A549 (cell line): ENCODE data around the gene ARID1B. TPM values are rescaled to one million over a fixed set of nuclear protein-coding genes. Genes with fewer than 3 reads are reported as not detected.

Source experiments
- ATAC-seq, 2 experiments: fragments of 200-7000 bp in 1 of 2; fragments of >200 bp in 1 of 2; cut with Nextera tagmentation in 1 of 2; cut with Tn5 transposase in 1 of 2; 3 replicates each; pipeline versions ENCODE4 v1.8.0 to v1.9.1; 2018 to 2020; ENCODE audit warnings: mild to moderate bottlenecking in 1 of 2, moderate library complexity in 1 of 2
- CTCF ChIA-PET: fragments of 300-600 bp; sonication (Branson Sonifier 250); formaldehyde crosslinking; extraction: SDS; loops from one replicate; lab custom pipeline; 2021; ENCODE audit warnings: antibody characterized with exemption, inconsistent platforms; lab: Yijun Ruan, JAX
- POLR2A ChIA-PET: fragments of 350-600 bp; formaldehyde crosslinking; extraction: SDS; loops from one replicate; lab custom pipeline; 2021; ENCODE audit warnings: antibody characterized with exemption, inconsistent platforms; lab: Yijun Ruan, JAX
- DNase-seq, 2 experiments: peaks; one replicate each; pipeline versions ENCODE4 v3.0.0 to v3.0.0-alpha.2; 2011 to 2016; ENCODE audit warnings: low read depth in 1 of 2, low spot score in 1 of 2
- FAIRE-seq: peaks from 2 replicates; lab custom pipeline; 2011; peaks lifted over from hg19 to GRCh38; lab: Jason Lieb, UNC
- H3K27ac ChIP-seq, 2 experiments: fragments of >200 bp; sonication (Bioruptor Twin); formaldehyde crosslinking; 3 replicates each; pipeline ENCODE4 v1.5.1; 2016 to 2017
- H3K4me1 ChIP-seq: fragments of >200 bp; sonication (Bioruptor Twin); formaldehyde crosslinking; 3 replicates; pipeline ENCODE4 v1.6.1; 2016
- H3K4me2 ChIP-seq: fragments of >200 bp; sonication (Bioruptor Twin); formaldehyde crosslinking; 3 replicates; pipeline ENCODE4 v1.6.1; 2016
- H3K4me3 ChIP-seq: fragments of >200 bp; sonication (Bioruptor Twin); formaldehyde crosslinking; 3 replicates; pipeline ENCODE4 v1.5.1; 2016
- H3K9me3 ChIP-seq: fragments of >200 bp; sonication (Bioruptor Twin); formaldehyde crosslinking; 3 replicates; pipeline ENCODE4 v1.6.1; 2016
- EHMT2 ChIP-seq: fragments of 200-600 bp; sonication (generic); IDR thresholded peaks from 2 replicates; pipeline ENCODE4 v1.6.1; 2016; ENCODE audit warnings: antibody characterized with exemption, low read depth, mild to moderate bottlenecking, moderate library complexity
- ESRRA ChIP-seq: fragments of 150-350 bp; IDR thresholded peaks from 2 replicates; pipeline ENCODE4 v1.6.1; 2014; ENCODE audit warnings: mild to moderate bottlenecking, low read length, borderline replicate concordance
- FOSL2 ChIP-seq, 2 experiments: fragments of 450-650 bp in 1 of 2; fragments of >200 bp in 1 of 2; sonication (Bioruptor Twin) in 1 of 2; formaldehyde crosslinking; IDR thresholded peaks; 2 replicates each; pipeline versions ENCODE4 v1.5.0 to v1.6.1; 2016 to 2020; ENCODE audit warnings: mild to moderate bottlenecking in 1 of 2, moderate library complexity in 1 of 2
- HEYL ChIP-seq: fragments of 250-450 bp; sonication (Bioruptor Pico); IDR thresholded peaks from 2 replicates; pipeline ENCODE4 v1.8.0; 2021; ENCODE audit warnings: mild to moderate bottlenecking, moderate library complexity
- HOXB13 ChIP-seq: fragments of 250-450 bp; sonication (Bioruptor Pico); IDR thresholded peaks from 2 replicates; pipeline ENCODE4 v1.5.0; 2020; ENCODE audit warnings: low read depth, mild to moderate bottlenecking, moderate library complexity
- JUN ChIP-seq, 2 experiments: fragments of >200 bp; sonication (Bioruptor Twin); formaldehyde crosslinking; IDR thresholded peaks; 2 replicates in 1 of 2; 3 replicates in 1 of 2; pipeline ENCODE4 v1.6.1; 2016 to 2017
- JUNB ChIP-seq: fragments of >200 bp; sonication (Bioruptor Twin); formaldehyde crosslinking; IDR thresholded peaks from 2 replicates; pipeline ENCODE4 v1.6.1; 2016
- KDM1A ChIP-seq: fragments of 200-600 bp; sonication (generic); IDR thresholded peaks from 2 replicates; pipeline ENCODE4 v1.6.1; 2016; ENCODE audit warnings: low read depth, mild to moderate bottlenecking
- KDM5A ChIP-seq: fragments of 200-600 bp; sonication (generic); IDR thresholded peaks from 2 replicates; pipeline ENCODE4 v1.6.1; 2016; ENCODE audit warnings: antibody characterized with exemption, mild to moderate bottlenecking
- MYC ChIP-seq: IDR thresholded peaks from 2 replicates; pipeline ENCODE4 v1.6.1; 2012; ENCODE audit warnings: mild to moderate bottlenecking, inconsistent platforms, low read length, improper control_type of control experiment, borderline replicate concordance
- RFX5 ChIP-seq: fragments of 450-650 bp; IDR thresholded peaks from 2 replicates; pipeline ENCODE4 v1.7.1; 2014; ENCODE audit warnings: antibody characterized with exemption, mild to moderate bottlenecking, moderate library complexity
- SREBF2 ChIP-seq: fragments of 450-650 bp; IDR thresholded peaks from 2 replicates; pipeline ENCODE4 v1.6.1; 2014; ENCODE audit warnings: mild to moderate bottlenecking, moderate library complexity
- TFCP2L1 ChIP-seq: fragments of 250-450 bp; sonication (Bioruptor Pico); IDR thresholded peaks from 2 replicates; pipeline ENCODE4 v1.5.0; 2021; ENCODE audit warnings: mild to moderate bottlenecking
- ZFP36 ChIP-seq: fragments of 450-650 bp; IDR thresholded peaks from 2 replicates; pipeline ENCODE4 v1.6.1; 2014; ENCODE audit warnings: borderline replicate concordance; ENCODE audit not compliant: partially characterized antibody
- ZNF302 ChIP-seq: fragments of 250-450 bp; sonication (Bioruptor Pico); IDR thresholded peaks from 2 replicates; pipeline ENCODE4 v1.9.0; 2021; ENCODE audit warnings: inconsistent platforms, mild to moderate bottlenecking, moderate library complexity
- ZSCAN20 ChIP-seq: fragments of 250-450 bp; sonication (Bioruptor Pico); IDR thresholded peaks from 2 replicates; pipeline ENCODE4 v1.8.0; 2022; ENCODE audit warnings: mild to moderate bottlenecking, moderate library complexity
- WGBS: methylation state at CpG from one replicate; pipeline ENCODE4 v1.1.6; 2017; ENCODE audit errors: missing lambda C conversion rate; 5-methylcytosine and 5-hydroxymethylcytosine counted together
- polyA plus RNA-seq, 4 experiments: library from polyadenylated mRNA; depleted of rRNA in 3 of 4; stranded (reverse); fragments of >200 nt; fragmentation: RNase III in 1 of 4; extraction: RNeasy Plus Mini Kit Qiagen cat#74134 plus additional on column Dnase treatment in 1 of 4; gene quantifications; 2 replicates in 3 of 4; 3 replicates in 1 of 4; pipeline ENCODE4 v1.2.3, GENCODE V29; 2011 to 2017
- TF ChIP-seq, protein P1 (sequence below): IDR thresholded peaks from 2 replicates; pipeline ENCODE4 v1.6.1; 2012; ENCODE audit warnings: low read depth, borderline replicate concordance
- TF ChIP-seq, protein P2 (sequence below): fragments of 250-450 bp; sonication (Bioruptor Pico); IDR thresholded peaks from 2 replicates; pipeline ENCODE4 v1.5.0; 2020; ENCODE audit warnings: low read depth, mild to moderate bottlenecking, moderate library complexity

ARID1B gene
- polyA plus RNA-seq, 2 of the 4 experiments (the other 2 are of a cell fraction) = 13.5 to 16.3 TPM

DNA sequence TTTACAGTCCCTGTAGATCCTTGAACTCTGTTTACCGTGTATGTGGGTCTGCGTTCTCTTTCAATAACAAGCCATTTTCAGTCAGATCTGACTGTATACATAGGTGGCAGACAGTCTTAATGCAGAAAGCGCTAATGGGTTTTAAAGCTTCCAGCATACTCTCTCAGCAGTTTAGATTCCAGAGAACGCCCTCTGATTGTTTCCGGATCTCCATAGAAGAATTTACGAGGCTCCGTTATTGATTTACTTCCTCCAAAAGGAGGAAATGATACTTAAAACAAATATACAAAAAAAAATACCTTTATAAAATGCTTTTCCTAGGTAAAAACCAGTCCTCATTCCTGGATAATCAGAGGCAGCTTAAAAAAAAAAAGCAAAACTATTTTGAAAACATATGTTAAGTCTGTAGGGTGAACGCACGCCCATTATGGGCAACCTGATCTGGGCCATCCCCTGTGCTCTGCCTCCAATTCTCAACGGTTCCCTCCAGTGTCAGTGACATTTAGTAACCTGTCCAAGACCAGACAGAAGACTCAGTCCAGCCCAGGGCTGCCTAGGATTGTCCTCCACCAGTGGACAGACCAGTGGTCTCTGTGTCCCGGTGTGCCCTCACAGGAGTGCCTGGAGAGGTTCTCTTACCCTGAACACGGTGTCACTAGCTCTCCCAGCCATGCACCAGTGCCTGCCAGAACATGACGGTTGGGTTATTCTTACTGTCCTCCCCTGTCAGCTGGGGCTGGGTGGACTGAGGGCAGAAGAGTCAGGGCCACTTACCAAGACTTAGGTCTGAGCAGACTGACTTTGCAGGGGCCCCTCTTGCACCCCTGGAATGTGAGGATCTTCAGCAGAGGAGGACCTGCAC lies 217.3 kb downstream of the ARID1B start:
- peak overlapping the region; percentile 51; the same call in 2 of the 3 replicates for H3K4me2 ChIP-seq
- H3K27ac ChIP-seq = no peak overlapping the region
- 50% methylated on average over 12 of the region's 13 CpGs for whole genome bisulfite sequencing
- FAIRE-seq (no peak), ATAC-seq (peak in 1 of 2 experiments; percentile 66; a peak in 4 of 6 replicates)
- POLR2A ChIA-PET = no interaction called here
- CTCF ChIA-PET = interaction anchor here (0.6 kb wide), 1 partner anchor 23 kb away, joined by 3 read pairs; no protein-coding TSS in a partner anchor
- H3K4me3 ChIP-seq = no peak overlapping the region
- no peak for TF ChIP-seq HOXB13 (CRISPR knock-in tag)
- TF ChIP-seq RFX5 = no peak
- TF ChIP-seq KDM1A = no peak
- TF ChIP-seq MYC = no peak
- TF ChIP-seq, all 56 proteins: peak for 0
- Histone ChIP-seq H3K4me1 (peaks cover 22% of the 10 kb centered on the region), H3K9me3 (no peaks in the 10 kb centered on the region)
- no peak for DNase-seq

DNA sequence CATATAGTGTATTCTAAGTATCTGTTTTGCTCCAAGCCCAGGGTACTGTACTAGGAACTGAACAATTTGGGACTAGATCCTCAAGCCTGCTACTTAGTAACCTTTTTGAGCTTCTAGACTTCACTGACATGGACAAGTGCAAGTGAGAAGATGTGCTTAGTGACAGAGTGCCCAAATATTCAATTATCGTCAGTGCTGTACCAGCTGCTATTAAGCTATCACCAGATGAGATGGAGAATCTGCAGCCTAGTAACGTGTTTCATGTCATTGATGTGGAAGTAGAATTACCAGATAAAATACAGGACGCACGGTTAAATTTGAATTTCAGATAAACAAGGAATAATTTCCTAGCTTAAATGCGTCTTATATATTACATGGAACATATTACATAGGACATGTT lies 218.3 kb downstream of the ARID1B start:
- FAIRE-seq = no peak
- TF ChIP-seq JUN (IDR thresholded peaks at IDR 0.05) (no peak), TFCP2L1 (CRISPR knock-in tag) (no peak), ZNF302 (no peak), KDM5A (no peak), JUNB (no peak)
- TF ChIP-seq, protein P1, sequence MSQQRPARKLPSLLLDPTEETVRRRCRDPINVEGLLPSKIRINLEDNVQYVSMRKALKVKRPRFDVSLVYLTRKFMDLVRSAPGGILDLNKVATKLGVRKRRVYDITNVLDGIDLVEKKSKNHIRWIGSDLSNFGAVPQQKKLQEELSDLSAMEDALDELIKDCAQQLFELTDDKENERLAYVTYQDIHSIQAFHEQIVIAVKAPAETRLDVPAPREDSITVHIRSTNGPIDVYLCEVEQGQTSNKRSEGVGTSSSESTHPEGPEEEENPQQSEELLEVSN = no peak
- 96% methylated on average over 5 of the region's 5 CpGs for WGBS
- DNase-seq = no peak
- H3K4me3 ChIP-seq = no peak overlapping the region
- H3K9me3 ChIP-seq = no peaks in the 10 kb centered on the region
- ChIA-PET CTCF (no interaction called here), POLR2A (no interaction called here)
- H3K4me2 ChIP-seq = no peak overlapping the region
- no peak for ATAC-seq
- H3K4me1 ChIP-seq = peaks cover 22% of the 10 kb centered on the region
- no peak overlapping the region for H3K27ac ChIP-seq

DNA sequence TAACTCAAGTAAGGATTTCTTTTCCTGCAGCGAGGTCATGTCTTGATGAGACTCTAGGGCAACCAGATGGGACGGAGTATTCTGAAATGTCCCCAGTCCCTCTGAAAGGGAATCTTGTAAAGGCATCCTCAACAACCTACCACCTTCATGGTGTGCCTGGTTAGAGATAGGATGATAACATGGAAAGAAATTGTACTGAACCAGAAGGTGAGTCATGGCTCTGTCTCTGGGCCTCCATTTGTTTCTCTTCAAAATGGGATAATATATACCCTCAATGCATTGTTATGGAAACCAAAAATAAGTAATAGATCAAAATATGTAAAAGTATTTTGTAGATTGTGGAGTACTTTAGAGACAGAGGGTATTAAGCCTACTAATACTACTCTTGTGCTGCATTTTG lies 219.1 kb downstream of the ARID1B start:
- no peak for FAIRE-seq

DNA sequence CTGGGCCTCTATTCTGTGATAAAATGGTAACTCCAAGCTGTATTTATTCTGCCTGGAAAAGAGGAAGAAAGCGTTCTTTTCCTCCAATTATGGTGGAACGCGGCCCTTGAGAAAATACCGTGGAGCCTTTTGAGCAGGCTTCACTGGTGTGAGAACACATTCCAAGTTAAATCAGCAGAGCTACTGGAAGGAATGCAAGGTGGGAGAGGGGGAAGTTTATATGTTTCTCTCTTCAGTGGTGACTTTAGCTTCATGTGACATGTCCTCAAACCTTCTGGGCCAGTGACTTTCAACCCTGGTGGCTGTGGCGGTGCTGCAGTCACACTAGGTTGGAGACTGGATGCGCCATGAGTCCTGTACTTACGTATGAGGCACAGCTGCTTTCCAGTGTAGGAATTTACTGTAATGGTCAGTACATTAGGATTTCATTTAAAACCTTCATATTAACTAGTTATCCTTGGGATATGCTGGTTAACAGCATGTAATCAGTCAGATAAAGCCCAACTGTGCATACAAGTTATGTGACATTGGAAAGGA lies 221.7 kb downstream of the ARID1B start:
- no peak overlapping the region for H3K4me2 ChIP-seq
- DNase-seq (no peak), FAIRE-seq (no peak), ATAC-seq (no peak)
- no peak overlapping the region for H3K4me3 ChIP-seq
- ChIA-PET CTCF (no interaction called here), POLR2A (no interaction called here)
- no peaks in the 10 kb centered on the region for H3K9me3 ChIP-seq
- peaks cover 6% of the 10 kb centered on the region for H3K4me1 ChIP-seq
- WGBS = 92% methylated on average over 7 of the region's 7 CpGs
- TF ChIP-seq, protein P2, sequence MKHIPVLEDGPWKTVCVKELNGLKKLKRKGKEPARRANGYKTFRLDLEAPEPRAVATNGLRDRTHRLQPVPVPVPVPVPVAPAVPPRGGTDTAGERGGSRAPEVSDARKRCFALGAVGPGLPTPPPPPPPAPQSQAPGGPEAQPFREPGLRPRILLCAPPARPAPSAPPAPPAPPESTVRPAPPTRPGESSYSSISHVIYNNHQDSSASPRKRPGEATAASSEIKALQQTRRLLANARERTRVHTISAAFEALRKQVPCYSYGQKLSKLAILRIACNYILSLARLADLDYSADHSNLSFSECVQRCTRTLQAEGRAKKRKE (CRISPR knock-in tag) = no peak
- TF ChIP-seq EHMT2 = no peak
- no peak for TF ChIP-seq MYC
- no peak for TF ChIP-seq SREBF2
- TF ChIP-seq JUN (IDR thresholded peaks at IDR 0.05) = no peak
- TF ChIP-seq HEYL (CRISPR knock-in tag) = no peak
- TF ChIP-seq ZSCAN20 = no peak
- H3K27ac ChIP-seq = no peak overlapping the region

More for the DNA sequence above, 219.1 kb downstream of the ARID1B start:
- ChIA-PET POLR2A (no interaction called here), CTCF (no interaction called here)
- no peak for TF ChIP-seq ESRRA
- TF ChIP-seq ZFP36 = no peak
- no peak for TF ChIP-seq ZSCAN20
- TF ChIP-seq HEYL (CRISPR knock-in tag) = no peak
- TF ChIP-seq FOSL2 (IDR thresholded peaks at IDR 0.05) = no peak
- no peak for TF ChIP-seq FOSL2 (CRISPR knock-in tag; IDR thresholded peaks at IDR 0.05)
- DNase-seq = no peak
- Histone ChIP-seq H3K4me2 (no peak overlapping the region), H3K4me3 (no peak overlapping the region), H3K9me3 (no peaks in the 10 kb centered on the region), H3K4me1 (peaks cover 21% of the 10 kb centered on the region), H3K27ac (no peak overlapping the region)
- ATAC-seq = no peak
- whole genome bisulfite sequencing = 100% methylated on average over 2 of the region's 2 CpGs
